DMS 273 (cell line): ENCODE results near the gene SLC2A13.
"Not testable (repeated sequence)": the region's sequence is repeated elsewhere in the genome, so short reads cannot be mapped to it uniquely, and the experiment has no call there.

Experiments
- DNase-seq: peaks from one replicate; lab custom pipeline; 2025; ENCODE audit not compliant: unreplicated experiment; lab: John Stamatoyannopoulos, UW

The SLC2A13 gene

GRCh38 chr12:40106202-40106533 is 287 bp upstream of the SLC2A13 start:
- no peak for DNase-seq

- DNase-seq: no peak
These were observed 691 bp downstream of the SLC2A13 start for GRCh38 chr12:40105265-40105514.

- peak; percentile 40 for DNase-seq
These were observed 1.2 kb downstream of the SLC2A13 start for GRCh38 chr12:40104461-40105264.

DNA sequence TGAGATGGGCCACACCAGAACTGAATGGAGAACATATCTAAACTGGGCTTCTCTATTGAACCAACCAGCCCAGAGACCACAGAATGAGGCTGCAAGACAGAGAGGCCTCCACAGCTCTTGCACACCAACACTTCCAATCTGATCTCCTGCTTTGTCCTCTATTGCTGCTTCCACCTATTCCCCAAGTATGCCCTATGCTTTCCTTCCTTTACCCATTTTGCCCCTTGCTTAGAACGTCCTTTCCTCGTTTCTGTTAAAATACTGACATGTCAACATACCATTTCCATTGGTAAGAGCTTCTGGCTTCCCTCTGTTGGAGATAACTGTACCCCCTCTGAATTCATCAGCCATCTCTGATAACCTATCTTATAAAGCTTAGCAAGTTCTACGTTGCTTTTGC is 2.8 kb downstream of the SLC2A13 start:
- DNase-seq: no peak

GRCh38 chr12:40101747-40102146 is 4.1 kb downstream of the SLC2A13 start:
- DNase-seq: no peak

DNA sequence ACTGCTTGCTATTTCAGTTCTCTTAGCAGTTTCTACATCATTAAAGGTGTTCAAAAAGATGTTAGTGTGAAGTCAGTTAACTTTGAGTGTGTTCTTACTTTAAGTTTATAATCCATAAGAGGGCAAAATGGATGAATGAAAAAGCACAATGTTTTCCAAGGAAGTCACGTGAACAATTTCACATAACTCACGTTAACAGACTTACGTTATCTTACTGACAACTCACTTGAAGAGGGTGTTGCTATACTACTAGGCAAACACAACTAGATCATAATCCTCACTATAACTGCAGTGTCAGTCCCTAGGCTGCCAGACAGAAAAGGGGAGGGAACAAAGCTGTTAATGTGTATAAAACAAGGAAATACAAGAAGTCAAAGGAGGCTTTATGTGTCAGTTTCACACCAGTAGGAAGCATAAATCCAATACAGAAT is 6.4 kb downstream of the SLC2A13 start:
- DNase-seq: no peak

- no peak for DNase-seq
These were observed 7.3 kb downstream of the SLC2A13 start for GRCh38 chr12:40098406-40099145.

DNA sequence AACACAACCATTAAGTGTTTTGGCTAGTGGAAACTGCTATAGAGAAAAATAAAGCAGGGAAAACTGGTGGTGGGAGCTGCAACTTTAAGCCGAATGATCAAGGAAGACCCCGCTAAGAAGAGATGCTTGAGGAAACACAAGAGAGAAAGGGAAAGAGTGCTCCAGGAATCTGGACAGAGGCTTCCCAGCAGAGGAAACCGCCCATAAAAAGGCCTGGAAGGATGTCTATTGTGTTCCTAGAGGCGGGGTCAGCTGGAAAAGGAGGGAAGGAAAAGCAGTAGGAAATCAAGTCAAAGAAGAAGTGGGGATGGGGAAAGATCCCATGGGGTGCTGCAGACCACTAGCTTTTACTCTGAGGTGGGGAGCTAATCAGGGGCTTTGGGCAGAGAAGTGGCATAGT is 12.4 kb downstream of the SLC2A13 start:
- DNase-seq: no peak

DNA sequence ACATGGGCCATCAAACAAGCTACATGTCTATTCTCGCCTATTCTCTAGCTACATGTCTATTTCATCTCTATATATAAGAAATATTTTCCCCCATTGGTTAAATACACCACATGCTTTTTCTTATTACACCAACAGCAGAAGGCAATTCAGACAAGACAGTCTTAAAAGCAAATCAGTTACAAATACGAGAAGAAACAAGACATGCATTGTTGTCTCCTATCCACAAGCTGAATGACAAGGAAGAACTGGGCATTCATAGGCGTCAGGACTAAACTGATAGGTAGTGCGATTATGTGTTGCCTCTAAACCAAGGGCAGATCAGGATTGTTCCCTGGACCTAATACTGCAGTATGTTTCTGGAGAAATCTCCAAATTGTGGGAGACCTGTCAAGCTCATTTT is 19.4 kb downstream of the SLC2A13 start:
- no peak for DNase-seq

GRCh38 chr12:40078266-40078665 is 27.6 kb downstream of the SLC2A13 start:
- DNase-seq: no peak

GRCh38 chr12:40075458-40075857 is 30.4 kb downstream of the SLC2A13 start:
- DNase-seq: no peak

GRCh38 chr12:40068416-40068815 is 37.5 kb downstream of the SLC2A13 start:
- DNase-seq: no peak

DNA sequence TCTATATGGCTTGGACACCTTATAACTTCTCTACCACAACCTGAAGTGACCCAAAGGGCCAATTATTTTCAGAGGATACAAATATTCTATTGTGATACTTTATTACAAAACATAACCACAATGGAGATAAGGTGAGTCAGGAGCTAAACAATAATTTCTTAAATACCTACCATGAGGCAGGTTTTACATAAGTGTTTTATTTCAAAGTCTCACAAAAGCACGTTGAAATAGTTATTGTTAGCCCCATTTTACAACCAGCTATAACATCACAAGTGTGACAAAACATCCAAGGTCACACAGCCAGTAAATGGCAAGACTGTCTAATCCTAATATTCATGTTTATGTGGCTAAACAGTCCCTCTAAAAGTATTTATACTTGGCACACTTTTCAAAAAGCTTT is 40.2 kb downstream of the SLC2A13 start:
- DNase-seq: no peak

- peak; percentile 34 for DNase-seq
These were observed 42.5 kb downstream of the SLC2A13 start for GRCh38 chr12:40063414-40063813.

- DNase-seq: peak; percentile 1
These were observed 47.1 kb downstream of the SLC2A13 start for GRCh38 chr12:40058721-40059190.

- no peak for DNase-seq
These were observed 49.5 kb downstream of the SLC2A13 start for GRCh38 chr12:40056373-40056772.

DNA sequence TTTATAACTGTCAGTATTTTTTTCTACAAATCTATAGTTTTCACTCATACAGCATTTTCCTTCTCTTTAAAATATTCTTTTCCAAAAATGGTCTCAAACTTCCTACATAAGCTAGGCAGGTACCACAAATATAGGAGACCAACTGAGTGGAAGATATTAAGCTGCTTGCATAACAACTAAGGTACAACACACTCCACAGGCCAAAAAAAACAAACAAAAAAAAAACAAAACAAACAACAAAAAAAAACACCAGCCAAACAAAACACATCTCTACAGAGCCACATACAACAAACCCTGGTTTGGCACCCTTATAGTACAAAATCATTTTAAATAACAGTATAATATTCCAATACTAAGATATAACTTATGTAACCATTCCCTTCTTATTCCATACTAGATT is 50.1 kb downstream of the SLC2A13 start:
- DNase-seq: no peak

GRCh38 chr12:40055228-40055579 is 50.7 kb downstream of the SLC2A13 start:
- no peak for DNase-seq

GRCh38 chr12:40054555-40055227 is 51.2 kb downstream of the SLC2A13 start:
- no peak for DNase-seq

- no peak for DNase-seq
These were observed 56.6 kb downstream of the SLC2A13 start for GRCh38 chr12:40049268-40049667.

GRCh38 chr12:40047002-40047401 is 58.9 kb downstream of the SLC2A13 start:
- DNase-seq: not testable (repeated sequence)

- DNase-seq: no peak
These were observed 60.2 kb downstream of the SLC2A13 start for GRCh38 chr12:40045656-40046055.
